Cardiac septum (tissue), 1 donor: Measurements from ENCODE around the gene SLC12A3. TPM values are rescaled to one million over a fixed set of nuclear protein-coding genes. Genes with fewer than 3 reads are reported as not detected.
"Not testable (repeated sequence)": the region's sequence is repeated elsewhere in the genome, so short reads cannot be mapped to it uniquely, and the experiment has no call there.

Source experiments
- DNase-seq: peaks from one replicate; pipeline ENCODE4 v3.0.0-alpha.2; 2020; ENCODE audit warnings: low spot score
- intact Hi-C: fragments of 100-400 bp; cut with DNase I; formaldehyde crosslinking; loops from one replicate; pipeline ENCODE4 v1.14.0; 2022
- total RNA-seq: library from RNA; stranded (reverse); fragmentation: NEBNext Ultra II Directional; extraction: Animal tissue kit (Norgen Biotek cat#: 25700); gene quantifications from one replicate; pipeline ENCODE4 v1.2.1, GENCODE V29; 2021
- donor health status: DM: no; HTN: no; CAD: no.

SLC12A3 gene
- total RNA-seq, 1 donor from 2014 or later: not detected

GRCh38 chr16:56884026-56884582 lies 19.1 kb downstream of the SLC12A3 start:
- intact Hi-C loops: no loop called here
- no peak for DNase-seq

- intact Hi-C loops, DNase-seq: not testable (repeated sequence)
Measured at GRCh38 chr16:56884929-56885328, 19.9 kb downstream of the SLC12A3 start.

GRCh38 chr16:56885446-56886162 lies 20.6 kb downstream of the SLC12A3 start:
- no peak for DNase-seq
- intact Hi-C loops: no loop called here

- no peak for DNase-seq
- intact Hi-C loops: no loop called here
Measured at GRCh38 chr16:56886296-56886695, 21.3 kb downstream of the SLC12A3 start.

GRCh38 chr16:56886826-56887225 lies 21.8 kb downstream of the SLC12A3 start:
- intact Hi-C loops: no loop called here
- no peak for DNase-seq

GRCh38 chr16:56888806-56889205 lies 23.8 kb downstream of the SLC12A3 start:
- intact Hi-C loops: no loop called here
- no peak for DNase-seq

GRCh38 chr16:56889206-56889605 lies 24.2 kb downstream of the SLC12A3 start:
- no peak for DNase-seq
- intact Hi-C loops: no loop called here

GRCh38 chr16:56891685-56892084 lies 26.7 kb downstream of the SLC12A3 start:
- intact Hi-C loops: no loop called here
- no peak for DNase-seq

- intact Hi-C loops: no loop called here
- no peak for DNase-seq
Measured at GRCh38 chr16:56892705-56893104, 27.7 kb downstream of the SLC12A3 start.

- no peak for DNase-seq
- intact Hi-C loops: no loop called here
Measured at GRCh38 chr16:56894331-56894917, 29.4 kb downstream of the SLC12A3 start.

- DNase-seq: no peak
- intact Hi-C loops: no loop called here
Measured at GRCh38 chr16:56895813-56896212, 30.8 kb downstream of the SLC12A3 start.

GRCh38 chr16:56896244-56896643 lies 31.2 kb downstream of the SLC12A3 start:
- intact Hi-C loops: no loop called here
- DNase-seq: no peak

GRCh38 chr16:56897026-56897799 lies 32.2 kb downstream of the SLC12A3 start:
- no peak for DNase-seq
- intact Hi-C loops: no loop called here

GRCh38 chr16:56898847-56899246 lies 33.8 kb downstream of the SLC12A3 start:
- no peak for DNase-seq
- intact Hi-C loops: no loop called here

- intact Hi-C loops: no loop called here
- no peak for DNase-seq
Measured at GRCh38 chr16:56903866-56904265, 38.9 kb downstream of the SLC12A3 start.

GRCh38 chr16:56907401-56907800 lies 42.4 kb downstream of the SLC12A3 start:
- intact Hi-C loops: no loop called here
- DNase-seq: no peak

GRCh38 chr16:56909527-56909979 lies 44.5 kb downstream of the SLC12A3 start:
- DNase-seq: no peak
- intact Hi-C loops: no loop called here

GRCh38 chr16:56910112-56910511 lies 45.1 kb downstream of the SLC12A3 start:
- DNase-seq: no peak
- intact Hi-C loops: no loop called here

GRCh38 chr16:56910654-56911539 lies 45.9 kb downstream of the SLC12A3 start:
- intact Hi-C loops: no loop called here
- no peak for DNase-seq
